MCF 10A (cell line): ENCODE data around the gene CFAP69. TPM values are rescaled to one million over a fixed set of nuclear protein-coding genes. Genes with fewer than 3 reads are reported as not detected.

Source experiments
- BruUV-seq: library from RNA; stranded (reverse); fragments of 400-500 nt; replicated peaks from 2 replicates; lab custom pipeline; 2021; lab: Mats Ljungman, UMichigan
- CTCF ChIA-PET: fragments of 300-600 bp; sonication (Branson Sonifier 250); formaldehyde crosslinking; extraction: SDS; loops from one replicate; lab custom pipeline; 2021; ENCODE audit warnings: antibody characterized with exemption, inconsistent platforms; lab: Yijun Ruan, JAX
- POLR2A ChIA-PET: fragments of 300-600, 350-650 bp; sonication (Branson Sonifier 250); formaldehyde crosslinking; extraction: SDS; loops from one replicate; lab custom pipeline; 2020; ENCODE audit warnings: antibody characterized with exemption, inconsistent platforms; lab: Yijun Ruan, JAX
- DNase-seq: peaks from one replicate; pipeline ENCODE4 v3.0.0-alpha.2; 2018; ENCODE audit not compliant: unreplicated experiment
- H3K27ac Mint-ChIP-seq: one replicate; pipeline ENCODE4 v1.8.0; 2022; ENCODE audit warnings: mild to moderate bottlenecking, low read depth, mixed read lengths; ENCODE audit not compliant: unreplicated experiment
- H3K27me3 Mint-ChIP-seq: one replicate; pipeline ENCODE4 v1.8.0; 2022; ENCODE audit warnings: mixed read lengths; ENCODE audit not compliant: insufficient read depth, unreplicated experiment
- H3K36me3 Mint-ChIP-seq: one replicate; pipeline ENCODE4 v1.8.0; 2022; ENCODE audit warnings: mild to moderate bottlenecking, moderate library complexity, mixed read lengths; ENCODE audit not compliant: insufficient read depth, unreplicated experiment
- H3K4me1 Mint-ChIP-seq: one replicate; pipeline ENCODE4 v1.8.0; 2022; ENCODE audit warnings: mixed read lengths; ENCODE audit not compliant: insufficient read depth, unreplicated experiment
- H3K4me3 Mint-ChIP-seq: one replicate; pipeline ENCODE4 v1.8.0; 2022; ENCODE audit warnings: mild to moderate bottlenecking, moderate library complexity, mixed read lengths; ENCODE audit not compliant: unreplicated experiment
- H3K9me3 Mint-ChIP-seq: one replicate; pipeline ENCODE4 v1.8.0; 2022; ENCODE audit warnings: mixed read lengths; ENCODE audit not compliant: unreplicated experiment
- intact Hi-C: fragments of 100-400 bp; cut with micrococcal nuclease; formaldehyde crosslinking; loops from 2 replicates; pipeline ENCODE4 v1.14.1; 2022
- total RNA-seq: library from RNA; stranded (reverse); gene quantifications from 2 replicates; pipeline ENCODE4 v1.2.3, GENCODE V29; 2022
- TF ChIP-seq, protein P1 (sequence below): fragments of 200-600 bp; IDR thresholded peaks from one replicate; pipeline ENCODE4 v1.8.0; 2022; ENCODE audit warnings: antibody characterized with exemption, mild to moderate bottlenecking; ENCODE audit not compliant: unreplicated experiment

The CFAP69 gene
- total RNA-seq, 1 experiment from 2014 or later: 2.9 TPM

GRCh38 chr7:90272242-90272641, 27.3 kb downstream of the CFAP69 start:
- intact Hi-C loops: no loop called here
- H3K27ac Mint-ChIP-seq: no peak overlapping the region
- POLR2A ChIA-PET: no interaction called here
- no peak for DNase-seq
- H3K36me3 Mint-ChIP-seq: no peaks in the 10 kb centered on the region
- no peaks in the 10 kb centered on the region for H3K4me1 Mint-ChIP-seq
- no TSS peak for BruUV-seq
- TF ChIP-seq, protein P1, sequence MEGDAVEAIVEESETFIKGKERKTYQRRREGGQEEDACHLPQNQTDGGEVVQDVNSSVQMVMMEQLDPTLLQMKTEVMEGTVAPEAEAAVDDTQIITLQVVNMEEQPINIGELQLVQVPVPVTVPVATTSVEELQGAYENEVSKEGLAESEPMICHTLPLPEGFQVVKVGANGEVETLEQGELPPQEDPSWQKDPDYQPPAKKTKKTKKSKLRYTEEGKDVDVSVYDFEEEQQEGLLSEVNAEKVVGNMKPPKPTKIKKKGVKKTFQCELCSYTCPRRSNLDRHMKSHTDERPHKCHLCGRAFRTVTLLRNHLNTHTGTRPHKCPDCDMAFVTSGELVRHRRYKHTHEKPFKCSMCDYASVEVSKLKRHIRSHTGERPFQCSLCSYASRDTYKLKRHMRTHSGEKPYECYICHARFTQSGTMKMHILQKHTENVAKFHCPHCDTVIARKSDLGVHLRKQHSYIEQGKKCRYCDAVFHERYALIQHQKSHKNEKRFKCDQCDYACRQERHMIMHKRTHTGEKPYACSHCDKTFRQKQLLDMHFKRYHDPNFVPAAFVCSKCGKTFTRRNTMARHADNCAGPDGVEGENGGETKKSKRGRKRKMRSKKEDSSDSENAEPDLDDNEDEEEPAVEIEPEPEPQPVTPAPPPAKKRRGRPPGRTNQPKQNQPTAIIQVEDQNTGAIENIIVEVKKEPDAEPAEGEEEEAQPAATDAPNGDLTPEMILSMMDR: no peak
- H3K9me3 Mint-ChIP-seq: no peaks in the 10 kb centered on the region
- no peak overlapping the region for H3K4me3 Mint-ChIP-seq
- CTCF ChIA-PET: interaction anchor here (0.8 to 1.0 kb wide), 2 partner anchors 8 to 156 kb away, joined by 3 read pairs; no protein-coding TSS in a partner anchor
- no peaks in the 10 kb centered on the region for H3K27me3 Mint-ChIP-seq

GRCh38 chr7:90274161-90274560, 29.2 kb downstream of the CFAP69 start:
- no peaks in the 10 kb centered on the region for H3K36me3 Mint-ChIP-seq
- H3K4me1 Mint-ChIP-seq: no peaks in the 10 kb centered on the region
- ChIA-PET POLR2A (no interaction called here), CTCF (no interaction called here)
- TF ChIP-seq, protein P1: no peak
- no peak overlapping the region for H3K27ac Mint-ChIP-seq
- BruUV-seq: no TSS peak
- intact Hi-C loops: no loop called here
- no peaks in the 10 kb centered on the region for H3K9me3 Mint-ChIP-seq
- no peaks in the 10 kb centered on the region for H3K27me3 Mint-ChIP-seq
- no peak overlapping the region for H3K4me3 Mint-ChIP-seq
- no peak for DNase-seq

DNA sequence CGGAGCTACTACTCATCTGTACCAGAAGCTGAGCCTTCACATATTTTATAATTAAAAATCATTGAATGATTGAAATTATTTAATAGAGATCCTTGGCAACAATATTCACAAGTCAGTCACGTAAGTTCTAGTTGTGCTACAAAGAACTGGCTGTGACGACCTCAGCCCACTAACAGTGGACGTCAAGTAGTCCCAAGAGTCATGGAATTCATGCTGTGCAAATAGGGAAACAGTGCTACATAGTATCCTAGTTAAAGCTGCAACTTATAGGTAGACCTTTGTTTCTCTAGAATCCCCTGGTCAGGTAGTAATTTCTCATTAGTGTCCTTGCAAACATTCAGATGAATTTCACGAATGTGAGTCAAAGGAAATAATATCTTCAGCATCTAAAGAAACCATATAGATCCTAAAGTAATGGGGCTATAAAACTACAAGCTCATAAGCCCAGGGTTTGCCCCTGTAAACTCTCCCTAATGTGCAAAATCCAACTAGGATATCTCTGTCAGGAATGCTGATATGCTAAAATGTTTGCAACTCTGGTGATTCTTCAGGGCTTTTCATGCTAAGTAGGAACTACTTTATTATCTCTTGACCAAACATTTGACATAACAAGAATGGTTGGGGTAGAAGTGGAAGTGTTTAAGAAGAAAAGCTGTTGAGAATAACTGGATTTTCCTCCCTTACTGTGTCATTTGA, 31.2 kb downstream of the CFAP69 start:
- intact Hi-C loops: no loop called here
- CTCF ChIA-PET: interaction anchor here (0.5 to 2.0 kb wide), 5 partner anchors 12 to 179 kb away, joined by 3 to 5 read pairs (median 4); no protein-coding TSS in a partner anchor
- H3K4me1 Mint-ChIP-seq: no peaks in the 10 kb centered on the region
- POLR2A ChIA-PET: no interaction called here
- no peaks in the 10 kb centered on the region for H3K9me3 Mint-ChIP-seq
- TF ChIP-seq, protein P1: no peak
- no TSS peak for BruUV-seq
- H3K36me3 Mint-ChIP-seq: peaks cover 3% of the 10 kb centered on the region
- H3K27ac Mint-ChIP-seq: no peak overlapping the region
- no peak overlapping the region for H3K4me3 Mint-ChIP-seq
- no peaks in the 10 kb centered on the region for H3K27me3 Mint-ChIP-seq
- no peak for DNase-seq

GRCh38 chr7:90288154-90288553, 43.2 kb downstream of the CFAP69 start:
- H3K36me3 Mint-ChIP-seq: no peaks in the 10 kb centered on the region
- H3K27ac Mint-ChIP-seq: no peak overlapping the region
- intact Hi-C loops: no loop called here

More at GRCh38 chr7:90288154-90288553, 43.2 kb downstream of the CFAP69 start:
- no peaks in the 10 kb centered on the region for H3K9me3 Mint-ChIP-seq
- TF ChIP-seq, protein P1: no peak
- ChIA-PET CTCF (interaction anchor here (0.5 kb wide), 1 partner anchor 17 kb away, joined by 3 read pairs; no protein-coding TSS in a partner anchor), POLR2A (no interaction called here)
- H3K27me3 Mint-ChIP-seq: no peaks in the 10 kb centered on the region
- BruUV-seq: no TSS peak
- DNase-seq: no peak
- no peak overlapping the region for H3K4me3 Mint-ChIP-seq
- H3K4me1 Mint-ChIP-seq: no peaks in the 10 kb centered on the region
